LNCAP (cell line): Measurements from ENCODE around the gene SCN1B.

Experiments used
- CTCF ChIP-seq: fragments of 450-650 bp; IDR thresholded peaks from 2 replicates; pipeline ENCODE4 v1.5.1; 2017; ENCODE audit warnings: mild to moderate bottlenecking

SCN1B gene

GRCh38 chr19:35088131-35088913 is 58.1 kb downstream of the SCN1B start:
- no peak for TF ChIP-seq CTCF

- TF ChIP-seq CTCF, result no peak
Measured at GRCh38 chr19:35089554-35089953, 59.3 kb downstream of the SCN1B start.
